GM19395 (cell line): ENCODE results near the gene PKN2.
"Not testable (repeated sequence)": the region's sequence is repeated elsewhere in the genome, so short reads cannot be mapped to it uniquely, and the experiment has no call there.

Experiments used
- ATAC-seq: cut with Tn5 transposase; IDR thresholded peaks from one replicate; pipeline ENCODE4 v1.9.1; 2021; ENCODE audit warnings: mild to moderate bottlenecking, moderate library complexity; ENCODE audit not compliant: unreplicated experiment

Gene PKN2

GRCh38 chr1:88876573-88877365 lies 192.7 kb downstream of the PKN2 start:
- ATAC-seq: no peak

GRCh38 chr1:88877382-88877825 lies 193.3 kb downstream of the PKN2 start:
- no peak for ATAC-seq

DNA sequence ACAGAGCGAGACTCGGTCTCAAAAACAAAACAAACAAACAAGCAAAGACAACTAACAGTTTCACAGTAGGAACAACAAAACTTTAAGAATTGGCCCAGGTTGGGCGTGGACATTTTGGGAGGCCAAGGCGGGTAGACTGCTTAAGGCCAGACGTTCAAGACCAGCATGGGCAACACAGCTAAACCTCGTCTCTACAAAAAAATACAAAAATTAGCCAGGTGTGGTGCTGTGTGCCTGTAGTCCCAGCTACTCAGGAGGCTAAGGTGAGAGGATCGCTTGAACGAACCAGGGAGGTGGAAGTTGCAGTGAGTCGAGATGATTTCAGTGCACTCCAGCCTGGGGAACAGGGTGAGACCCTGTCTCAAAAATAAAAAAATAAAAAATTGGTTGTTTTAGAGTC lies 193.8 kb downstream of the PKN2 start:
- ATAC-seq: no peak

DNA sequence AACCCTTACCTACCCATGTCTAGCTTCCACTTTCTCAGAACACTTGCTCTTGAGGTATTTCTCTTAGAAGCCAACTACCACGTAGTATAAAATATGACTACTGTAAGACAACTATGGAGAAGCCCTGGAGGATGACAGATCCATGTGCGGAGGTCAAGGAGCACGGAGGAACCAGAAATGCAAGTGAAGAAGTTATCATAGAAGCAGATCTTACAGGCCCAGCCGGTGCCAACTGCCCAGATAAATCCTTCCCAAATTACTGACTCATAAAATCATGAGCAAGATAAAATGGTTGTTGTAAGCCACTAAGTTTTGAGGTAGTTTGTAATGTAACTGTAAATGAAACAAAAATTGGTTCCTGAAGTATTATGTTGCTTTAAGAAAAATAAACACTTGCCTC lies 194.7 kb downstream of the PKN2 start:
- ATAC-seq: no peak

DNA sequence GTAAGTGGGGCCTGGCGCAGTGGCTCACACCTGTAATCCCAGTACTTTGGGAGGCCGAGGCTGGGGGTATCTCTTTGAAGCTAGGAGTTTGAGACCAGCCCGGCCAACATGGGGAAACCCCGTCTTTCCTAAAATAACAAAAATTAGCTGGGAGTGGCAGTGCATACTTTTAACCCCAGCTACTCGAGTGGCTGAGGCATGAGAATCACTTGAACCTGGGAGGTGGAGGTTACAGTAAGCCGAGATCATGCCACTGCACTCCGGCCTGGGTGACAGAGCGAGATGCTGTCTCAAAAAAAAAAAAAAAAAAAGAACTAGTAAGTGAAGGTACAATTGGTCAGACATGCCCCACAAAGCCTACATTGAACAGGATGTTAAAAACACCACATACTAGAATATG lies 196.6 kb downstream of the PKN2 start:
- not testable (repeated sequence) for ATAC-seq

- ATAC-seq: no peak
Observed at GRCh38 chr1:88883156-88883555, 199.1 kb downstream of the PKN2 start.
